NT2/D1 (cell line): ENCODE measurements around the gene GALNT14.

ENCODE experiments used
- SUZ12 ChIP-seq: IDR thresholded peaks from 2 replicates; pipeline ENCODE4 v1.6.1; 2011; ENCODE audit not compliant: insufficient read length, insufficient read depth; ENCODE audit errors: extremely low read depth
- YY1 ChIP-seq: IDR thresholded peaks from 2 replicates; pipeline ENCODE4 v1.6.1; 2011; ENCODE audit not compliant: insufficient read length, insufficient read depth
- ZNF274 ChIP-seq: IDR thresholded peaks from 2 replicates; pipeline ENCODE4 v1.6.1; 2011; ENCODE audit warnings: mild to moderate bottlenecking, low read depth, low read length

DNA sequence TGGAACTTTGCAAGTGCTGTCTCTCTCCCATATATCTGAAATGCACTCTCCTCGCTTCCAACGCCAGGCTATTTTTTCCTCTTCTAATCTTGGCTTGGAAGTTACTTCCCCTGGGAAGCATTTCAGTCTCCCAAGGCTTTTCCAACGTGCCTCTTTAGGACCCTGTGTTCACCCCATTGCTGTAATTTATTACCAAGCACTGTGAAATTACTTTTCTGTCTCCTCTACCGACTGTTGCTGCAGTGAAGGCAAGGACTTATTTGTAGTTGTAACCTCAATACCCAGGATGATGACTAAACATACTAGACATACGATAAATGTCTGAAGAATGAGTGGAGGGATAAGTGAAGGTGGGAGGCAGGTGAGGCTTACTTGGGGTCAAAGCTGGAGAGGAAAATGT, 163.7 kb downstream of the GALNT14 start:
- TF ChIP-seq ZNF274: no peak
- TF ChIP-seq SUZ12: no peak
- TF ChIP-seq YY1: no peak
